Stomach smooth muscle (tissue), 2 donors: ENCODE data around the gene WDR44.
"Not testable (repeated sequence)": the region's sequence is repeated elsewhere in the genome, so short reads cannot be mapped to it uniquely, and the experiment has no call there.

ENCODE experiments used
- H3K27ac ChIP-seq: one replicate; pipeline ENCODE4 v1.7.0; 2013; ENCODE audit warnings: mild to moderate bottlenecking, low read length, inconsistent platforms
- H3K27me3 ChIP-seq, 2 donors: one replicate each; pipeline ENCODE4 v1.7.0; 2013; ENCODE audit warnings: low read length in 2 of 2; ENCODE audit not compliant: insufficient read depth in 2 of 2, control insufficient read depth in 1 of 2
- H3K36me3 ChIP-seq, 2 donors: one replicate each; pipeline ENCODE4 v1.7.0; 2013; ENCODE audit warnings: low read length in 2 of 2; ENCODE audit not compliant: control insufficient read depth in 2 of 2, insufficient read depth in 2 of 2
- H3K4me1 ChIP-seq: one replicate; pipeline ENCODE4 v1.7.0; 2013; ENCODE audit warnings: low read length; ENCODE audit not compliant: control insufficient read depth, insufficient read depth
- H3K4me3 ChIP-seq, 2 donors: one replicate each; pipeline ENCODE4 v1.7.0; 2013; ENCODE audit warnings: low read length in 2 of 2
- H3K9ac ChIP-seq, 2 donors: one replicate each; pipeline ENCODE4 v1.7.0; 2013; ENCODE audit warnings: low read length in 2 of 2, mild to moderate bottlenecking in 1 of 2
- H3K9me3 ChIP-seq, 2 donors: one replicate each; pipeline ENCODE4 v1.7.0; 2013; ENCODE audit warnings: low read length in 2 of 2; ENCODE audit not compliant: control insufficient read depth in 2 of 2
- donor health status: healthy.
- donor health status: Pancreatic carcinoma.

Gene WDR44

GRCh38 chrX:118345464-118346257, at the start of gene WDR44:
Gene WDR44, plus strand, starts transcription at chrX:118346106. Its CDS starts 398 bp downstream, at chrX:118346504.
- H3K36me3 ChIP-seq: no peaks in the 10 kb centered on the region
- H3K27me3 ChIP-seq: no peaks in the 10 kb centered on the region
- H3K27ac ChIP-seq: peak within 1 kb of the TSS; percentile 89

GRCh38 chrX:118305827-118306226, 40.1 kb upstream of the WDR44 start:
- not testable (repeated sequence) for H3K36me3 ChIP-seq, H3K27me3 ChIP-seq, H3K4me3 ChIP-seq, H3K9ac ChIP-seq, H3K4me1 ChIP-seq, H3K27ac ChIP-seq
- peaks cover 0 to 12% of the 10 kb centered on the region in 2 donors for H3K9me3 ChIP-seq

More at GRCh38 chrX:118345464-118346257, at the start of gene WDR44:
- peak within 1 kb of the TSS; percentile 89 to 92 for H3K9ac ChIP-seq
- H3K9me3 ChIP-seq: no peaks in the 10 kb centered on the region
- H3K4me1 ChIP-seq: no peaks in the 10 kb centered on the region
- H3K4me3 ChIP-seq: peak within 1 kb of the TSS; percentile 85 to 88

- no peaks in the 10 kb centered on the region for H3K9me3 ChIP-seq
- no peaks in the 10 kb centered on the region for H3K27me3 ChIP-seq
- H3K4me3 ChIP-seq: no peak overlapping the region
- no peaks in the 10 kb centered on the region for H3K4me1 ChIP-seq
- no peak overlapping the region for H3K27ac ChIP-seq
- H3K9ac ChIP-seq: no peak overlapping the region
- no peaks in the 10 kb centered on the region for H3K36me3 ChIP-seq
Observed at GRCh38 chrX:118315529-118315928, 30.4 kb upstream of the WDR44 start.

- Histone ChIP-seq H3K9me3 (no peaks in the 10 kb centered on the region), H3K9ac (no peak overlapping the region), H3K4me1 (no peaks in the 10 kb centered on the region), H3K27ac (no peak overlapping the region), H3K36me3 (no peaks in the 10 kb centered on the region), H3K27me3 (peaks cover 0 to 2% of the 10 kb centered on the region in 2 donors), H3K4me3 (no peak overlapping the region)
Observed at GRCh38 chrX:118324588-118324987, 21.3 kb upstream of the WDR44 start.

GRCh38 chrX:118325453-118325852, 20.5 kb upstream of the WDR44 start:
- Histone ChIP-seq H3K9me3 (no peaks in the 10 kb centered on the region), H3K36me3 (no peaks in the 10 kb centered on the region), H3K4me1 (no peaks in the 10 kb centered on the region), H3K27ac (no peak overlapping the region), H3K27me3 (peaks cover 0 to 3% of the 10 kb centered on the region in 2 donors), H3K9ac (no peak overlapping the region), H3K4me3 (no peak overlapping the region)

- no peak overlapping the region for H3K9ac ChIP-seq
- no peaks in the 10 kb centered on the region for H3K36me3 ChIP-seq
- H3K27ac ChIP-seq: no peak overlapping the region
- no peaks in the 10 kb centered on the region for H3K9me3 ChIP-seq
- H3K4me3 ChIP-seq: no peak overlapping the region
- no peaks in the 10 kb centered on the region for H3K4me1 ChIP-seq
- H3K27me3 ChIP-seq: peaks cover 0 to 3% of the 10 kb centered on the region in 2 donors
Observed at GRCh38 chrX:118329175-118329574, 16.7 kb upstream of the WDR44 start.

GRCh38 chrX:118337687-118338086, 8.2 kb upstream of the WDR44 start:
- no peak overlapping the region for H3K27ac ChIP-seq
- no peaks in the 10 kb centered on the region for H3K27me3 ChIP-seq
- no peaks in the 10 kb centered on the region for H3K4me1 ChIP-seq
- H3K9ac ChIP-seq: no peak overlapping the region
- no peaks in the 10 kb centered on the region for H3K9me3 ChIP-seq
- no peak overlapping the region for H3K4me3 ChIP-seq
- H3K36me3 ChIP-seq: no peaks in the 10 kb centered on the region

- Histone ChIP-seq H3K27ac (no peak overlapping the region), H3K4me3 (no peak overlapping the region), H3K36me3 (no peaks in the 10 kb centered on the region), H3K27me3 (no peaks in the 10 kb centered on the region), H3K9me3 (no peaks in the 10 kb centered on the region), H3K4me1 (no peaks in the 10 kb centered on the region), H3K9ac (no peak overlapping the region)
Observed at GRCh38 chrX:118338930-118339329, 7.0 kb upstream of the WDR44 start.

GRCh38 chrX:118345045-118345463, 852 bp upstream of the WDR44 start:
- Histone ChIP-seq H3K9me3 (no peaks in the 10 kb centered on the region), H3K4me1 (no peaks in the 10 kb centered on the region), H3K9ac (peak overlapping the region; percentile 89 to 92), H3K4me3 (peak overlapping the region; percentile 74 to 76), H3K27me3 (no peaks in the 10 kb centered on the region), H3K36me3 (no peaks in the 10 kb centered on the region), H3K27ac (peak overlapping the region; percentile 89)

GRCh38 chrX:118346258-118347094, 570 bp downstream of the WDR44 start:
- Histone ChIP-seq H3K4me3 (peak overlapping the region; percentile 85 to 88), H3K9me3 (no peaks in the 10 kb centered on the region), H3K27me3 (no peaks in the 10 kb centered on the region), H3K9ac (peak overlapping the region; percentile 78 to 89), H3K27ac (peak overlapping the region; percentile 89), H3K4me1 (no peaks in the 10 kb centered on the region), H3K36me3 (no peaks in the 10 kb centered on the region)
